Psoas muscle (tissue), 8 donors: ENCODE data around the gene CFP. TPM values are rescaled to one million over a fixed set of nuclear protein-coding genes. Genes with fewer than 3 reads are reported as not detected.

Experiments
- ATAC-seq, 4 donors: fragments of 200-7000 bp; cut with Tn5 transposase; one replicate each; pipeline ENCODE4 v1.9.1; 2020; ENCODE audit warnings: moderate library complexity in 3 of 4, mild to moderate bottlenecking in 2 of 4
- DNase-seq, 2 donors: peaks; one replicate each; pipeline ENCODE4 v3.0.0-alpha.2; 2020
- H3K27ac ChIP-seq: fragments of 200-600 bp; one replicate; pipeline ENCODE4 v1.8.0; 2022
- H3K27me3 ChIP-seq, 3 donors: fragments of 200-600 bp in 1 of 3; one replicate each; pipeline versions ENCODE4 v1.6.1 to v1.8.0; 2013 to 2022; ENCODE audit warnings: low read length in 2 of 3, mild to moderate bottlenecking in 2 of 3, moderate library complexity in 1 of 3; ENCODE audit not compliant: insufficient read depth in 3 of 3
- H3K36me3 ChIP-seq, 2 donors: fragments of 200-600 bp in 1 of 2; one replicate each; pipeline versions ENCODE4 v1.6.1 to v1.8.0; 2013 to 2022; ENCODE audit warnings: low read depth in 1 of 2, mild to moderate bottlenecking in 1 of 2, moderate library complexity in 1 of 2; ENCODE audit not compliant: insufficient read depth in 1 of 2
- H3K4me1 ChIP-seq: fragments of 200-600 bp; one replicate; pipeline ENCODE4 v1.8.0; 2022
- H3K4me3 ChIP-seq: fragments of 200-600 bp; one replicate; pipeline ENCODE4 v1.8.0; 2022; ENCODE audit warnings: mild to moderate bottlenecking
- H3K9me3 ChIP-seq: fragments of 200-600 bp; one replicate; pipeline ENCODE4 v1.8.0; 2022
- WGBS, 3 donors: extraction: QIAGEN DNeasy Blood & Tissue Kit; methylation state at CpG; one replicate each; pipeline versions ENCODE4 v1.1.6 to v1.1.7; 2013; 5-methylcytosine and 5-hydroxymethylcytosine counted together
- intact Hi-C, 2 donors: fragments of 100-400 bp; cut with DNase I; formaldehyde crosslinking; loops; one replicate each; pipeline versions ENCODE4 v1.11.0 to v1.14.2; 2022
- polyA plus RNA-seq, 3 donors: library from polyadenylated mRNA; stranded (reverse); fragments of 200-250 nt; gene quantifications; one replicate each; pipeline ENCODE4 v1.2.3, GENCODE V29; 2013
- total RNA-seq, 4 donors: library from RNA; stranded (reverse); fragmentation: NEBNext Ultra II Directional in 2 of 4; extraction: Animal tissue kit (Norgen Biotek cat#: 25700) in 2 of 4; gene quantifications; one replicate each; pipeline versions ENCODE4 v1.2.1 to v1.2.4, GENCODE V29; 2021 to 2023
- TF ChIP-seq, protein P1 (sequence below): fragments of 200-600 bp; IDR thresholded peaks from one replicate; pipeline ENCODE4 v1.8.0; 2022; ENCODE audit warnings: antibody characterized with exemption
- donor health status: healthy with polysubstance abuse.
- donor health status: DM: no; HTN: no; CAD: no; lungs with moderate emphysema.
- donor health status: Bipolar disorder and iron deficiency.
- donor health status: healthy.
- donor health status: DM: yes; HTN: yes; CAD: no.
- donor health status: DM: no; HTN: no; CAD: no.
- donor health status: DM: no; HTN: no; CAD: no.
- donor health status: DM: yes; HTN: yes; CAD: no.

Gene CFP
- total and polyA plus RNA-seq, 7 donors: 0.51 to 1.8 (median 1.5) TPM

DNA sequence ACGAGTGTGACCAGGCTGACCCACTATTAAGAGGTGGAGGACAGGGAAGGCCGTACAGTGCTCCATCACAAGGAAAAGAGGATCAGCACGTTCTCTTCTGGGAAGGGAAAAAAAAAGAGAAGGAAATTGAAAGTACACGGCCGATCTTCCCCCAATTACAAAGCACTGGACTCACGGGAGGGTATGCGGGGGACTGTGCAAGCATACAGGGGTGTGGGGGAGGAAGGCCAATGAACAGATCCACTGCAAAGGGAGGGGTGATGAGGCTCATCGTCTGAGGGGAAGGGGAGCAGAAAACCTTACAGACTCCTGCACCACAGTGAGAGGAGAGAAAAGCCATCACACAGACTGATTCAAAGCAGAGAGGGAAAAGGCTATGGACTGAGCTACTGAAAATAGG is 19.5 kb upstream of the CFP start:
- 11 to 33% (median 17%) methylated on average over 8 of the region's 8 CpGs for WGBS, 3 donors
- peaks cover 3 to 28% of the 10 kb centered on the region in 2 donors for H3K36me3 ChIP-seq
- peaks cover 8% of the 10 kb centered on the region for H3K4me1 ChIP-seq
- DNase-seq (no peak), ATAC-seq (no peak)
- no peaks in the 10 kb centered on the region for H3K9me3 ChIP-seq
- intact Hi-C loops: no loop called here
- H3K27ac ChIP-seq: no peak overlapping the region
- H3K4me3 ChIP-seq: peak overlapping the region; percentile 72
- H3K27me3 ChIP-seq: no peaks in the 10 kb centered on the region
- TF ChIP-seq, protein P1, sequence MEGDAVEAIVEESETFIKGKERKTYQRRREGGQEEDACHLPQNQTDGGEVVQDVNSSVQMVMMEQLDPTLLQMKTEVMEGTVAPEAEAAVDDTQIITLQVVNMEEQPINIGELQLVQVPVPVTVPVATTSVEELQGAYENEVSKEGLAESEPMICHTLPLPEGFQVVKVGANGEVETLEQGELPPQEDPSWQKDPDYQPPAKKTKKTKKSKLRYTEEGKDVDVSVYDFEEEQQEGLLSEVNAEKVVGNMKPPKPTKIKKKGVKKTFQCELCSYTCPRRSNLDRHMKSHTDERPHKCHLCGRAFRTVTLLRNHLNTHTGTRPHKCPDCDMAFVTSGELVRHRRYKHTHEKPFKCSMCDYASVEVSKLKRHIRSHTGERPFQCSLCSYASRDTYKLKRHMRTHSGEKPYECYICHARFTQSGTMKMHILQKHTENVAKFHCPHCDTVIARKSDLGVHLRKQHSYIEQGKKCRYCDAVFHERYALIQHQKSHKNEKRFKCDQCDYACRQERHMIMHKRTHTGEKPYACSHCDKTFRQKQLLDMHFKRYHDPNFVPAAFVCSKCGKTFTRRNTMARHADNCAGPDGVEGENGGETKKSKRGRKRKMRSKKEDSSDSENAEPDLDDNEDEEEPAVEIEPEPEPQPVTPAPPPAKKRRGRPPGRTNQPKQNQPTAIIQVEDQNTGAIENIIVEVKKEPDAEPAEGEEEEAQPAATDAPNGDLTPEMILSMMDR: no peak

DNA sequence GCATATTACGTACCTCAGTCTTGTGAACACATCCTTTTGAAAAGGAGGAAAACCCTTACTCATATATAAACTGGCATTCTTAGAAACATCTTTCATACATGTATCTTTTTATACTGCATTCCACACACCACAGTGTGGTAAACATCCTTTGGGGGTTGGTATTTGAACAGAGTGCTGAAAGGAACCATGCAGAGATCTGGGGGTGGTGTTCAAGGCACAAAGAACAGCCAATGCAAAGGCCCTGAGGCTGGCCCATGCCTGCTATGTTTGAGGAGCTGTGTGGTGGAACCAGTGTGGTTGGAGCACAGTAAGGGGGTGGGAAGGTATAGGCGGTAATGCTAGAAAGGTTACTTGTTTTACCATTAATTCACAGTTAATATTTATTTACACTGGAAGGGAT is 18.6 kb upstream of the CFP start:
- WGBS, 3 donors: 75 to 85% (median 84%) methylated on average over 2 of the region's 2 CpGs
- Histone ChIP-seq H3K27ac (no peak overlapping the region), H3K9me3 (no peaks in the 10 kb centered on the region), H3K4me3 (no peak overlapping the region), H3K4me1 (peaks cover 8% of the 10 kb centered on the region), H3K36me3 (peaks cover 3 to 21% of the 10 kb centered on the region in 2 donors), H3K27me3 (no peaks in the 10 kb centered on the region)
- intact Hi-C loops: no loop called here
- ATAC-seq (no peak), DNase-seq (no peak)
- TF ChIP-seq, protein P1: no peak

DNA sequence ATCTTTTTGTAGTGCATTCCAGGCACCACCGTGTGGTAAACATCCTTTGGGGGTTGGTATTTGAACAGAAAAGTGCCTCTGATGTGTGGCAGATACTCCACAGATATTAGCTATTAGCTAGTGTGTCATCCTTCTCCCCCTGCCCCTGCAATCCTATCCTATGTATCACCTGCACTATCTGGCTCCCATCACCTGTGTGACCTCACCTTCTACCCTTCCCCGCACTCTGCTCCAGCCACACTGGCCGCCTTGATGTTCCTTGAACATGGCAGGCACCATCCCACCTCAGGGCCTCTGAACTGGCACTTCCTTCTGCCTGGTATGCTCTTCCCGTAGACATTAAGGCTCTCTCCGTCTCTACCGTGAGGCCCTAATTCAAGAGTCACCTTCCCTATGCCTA is 16.9 kb upstream of the CFP start:
- DNase-seq (no peak), ATAC-seq (no peak)
- Histone ChIP-seq H3K4me1 (peaks cover 7% of the 10 kb centered on the region), H3K4me3 (no peak overlapping the region), H3K9me3 (no peaks in the 10 kb centered on the region), H3K36me3 (peaks cover 0 to 12% of the 10 kb centered on the region in 2 donors), H3K27me3 (no peaks in the 10 kb centered on the region), H3K27ac (no peak overlapping the region)
- WGBS, 3 donors: 71 to 80% (median 78%) methylated on average over 6 of the region's 6 CpGs
- TF ChIP-seq, protein P1: no peak
- intact Hi-C loops: no loop called here

DNA sequence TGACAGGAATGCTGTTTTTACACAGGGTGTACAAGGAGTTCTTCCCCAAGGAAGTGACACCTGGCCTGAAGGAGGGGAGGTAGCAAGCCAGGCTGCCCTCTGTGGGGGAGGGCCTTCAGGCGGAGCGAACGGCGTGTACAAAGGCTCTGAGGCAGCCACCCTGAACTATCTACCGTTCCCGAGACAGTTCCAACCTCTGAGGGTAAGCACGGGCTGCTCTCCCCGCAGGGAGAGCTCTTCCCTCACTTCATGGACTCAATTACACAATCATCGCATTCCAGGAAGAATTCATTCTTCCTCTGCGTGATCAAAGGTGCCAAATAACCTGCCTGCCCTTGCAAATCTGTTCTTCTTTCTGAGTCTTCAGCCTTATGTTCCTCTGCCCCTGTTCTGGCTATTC is 15.8 kb upstream of the CFP start:
- no peak overlapping the region for H3K27ac ChIP-seq
- ATAC-seq (no peak), DNase-seq (no peak)
- intact Hi-C loops: loop anchor here in 1 of 2 donors (2.0 kb wide), 1 partner anchor 81 kb away; no protein-coding TSS in a partner anchor
- H3K36me3 ChIP-seq: peaks cover 0 to 21% of the 10 kb centered on the region in 2 donors
- 75 to 80% (median 77%) methylated on average over 7 to 10 of the region's 10 CpGs for WGBS, 3 donors
- peaks cover 4% of the 10 kb centered on the region for H3K4me1 ChIP-seq
- no peaks in the 10 kb centered on the region for H3K9me3 ChIP-seq
- H3K4me3 ChIP-seq: no peak overlapping the region
- no peaks in the 10 kb centered on the region for H3K27me3 ChIP-seq
- TF ChIP-seq, protein P1: no peak

DNA sequence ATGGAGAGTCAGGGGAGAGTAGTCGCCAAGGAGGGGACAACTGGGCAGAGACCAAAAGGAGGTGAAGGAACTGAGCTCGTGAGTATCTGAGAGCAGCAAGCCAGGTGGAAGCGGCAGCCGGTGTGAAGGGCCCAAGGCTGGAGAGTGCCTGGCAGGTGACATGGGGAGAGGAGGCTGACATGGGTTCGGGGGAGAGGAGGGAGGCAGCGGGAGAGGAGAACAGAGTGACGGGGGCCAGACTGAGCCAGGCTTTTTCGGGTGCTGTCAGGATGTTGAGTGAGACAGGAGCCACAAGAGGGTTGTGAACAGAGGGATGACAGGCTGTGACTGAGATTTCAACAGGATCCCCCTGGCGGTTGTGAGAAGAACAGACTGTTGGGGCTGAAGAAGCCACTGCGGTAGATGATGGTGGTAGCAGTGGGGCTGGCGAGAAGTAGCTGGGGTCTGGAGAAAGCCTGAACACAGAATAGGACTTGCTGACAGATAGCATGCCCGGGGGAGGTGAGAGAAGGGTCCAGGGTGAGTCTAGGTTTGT is 14.9 kb upstream of the CFP start:
- Histone ChIP-seq H3K27ac (no peak overlapping the region), H3K4me3 (no peak overlapping the region), H3K9me3 (no peaks in the 10 kb centered on the region), H3K27me3 (no peaks in the 10 kb centered on the region), H3K36me3 (peaks cover 0 to 28% of the 10 kb centered on the region in 2 donors), H3K4me1 (peaks cover 4% of the 10 kb centered on the region)
- 56 to 67% (median 65%) methylated on average over 11 to 12 of the region's 12 CpGs for WGBS, 3 donors
- ATAC-seq (peak; percentile 50 to 56 (median 53)), DNase-seq (no peak)
- TF ChIP-seq, protein P1: no peak
- intact Hi-C loops: loop anchor here in 1 of 2 donors (2.0 kb wide), 1 partner anchor 80 kb away; no protein-coding TSS in a partner anchor
